GM03348 (cell line): ENCODE results near the gene MALT1.
"Not testable (repeated sequence)": the region's sequence is repeated elsewhere in the genome, so short reads cannot be mapped to it uniquely, and the experiment has no call there.

Experiments
- DNase-seq: peaks from one replicate; pipeline ENCODE4 v3.0.0; 2012; ENCODE audit warnings: low spot score

MALT1 gene

DNA sequence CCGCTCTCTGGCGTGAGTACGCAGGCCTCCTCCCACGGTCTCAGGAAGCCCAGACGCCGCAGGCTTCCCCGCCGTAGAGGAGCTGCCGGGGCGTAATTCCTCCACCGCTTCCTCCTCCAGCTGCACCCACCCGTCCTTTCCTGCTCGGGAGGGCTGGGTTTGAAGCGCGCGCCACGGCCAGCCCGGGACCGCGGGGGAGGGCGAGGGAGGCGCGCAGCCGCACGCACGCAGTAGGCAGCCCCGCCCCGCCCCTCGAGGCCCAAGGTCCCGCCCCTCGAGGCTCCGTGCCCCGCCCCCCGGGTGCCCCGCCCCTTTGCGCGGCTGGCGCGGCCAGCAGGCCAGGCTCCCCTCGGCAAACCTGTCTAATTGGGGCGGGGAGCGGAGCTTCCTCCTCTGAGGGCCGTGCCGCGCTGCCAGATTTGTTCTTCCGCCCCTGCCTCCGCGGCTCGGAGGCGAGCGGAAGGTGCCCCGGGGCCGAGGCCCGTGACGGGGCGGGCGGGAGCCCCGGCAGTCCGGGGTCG lies at the start of gene MALT1:
MALT1 (plus strand) TSS at position 355 of the 521 bp plus-strand sequence. CDS start 179 bp downstream, outside the sequence.
- DNase-seq: peak; percentile 99

DNA sequence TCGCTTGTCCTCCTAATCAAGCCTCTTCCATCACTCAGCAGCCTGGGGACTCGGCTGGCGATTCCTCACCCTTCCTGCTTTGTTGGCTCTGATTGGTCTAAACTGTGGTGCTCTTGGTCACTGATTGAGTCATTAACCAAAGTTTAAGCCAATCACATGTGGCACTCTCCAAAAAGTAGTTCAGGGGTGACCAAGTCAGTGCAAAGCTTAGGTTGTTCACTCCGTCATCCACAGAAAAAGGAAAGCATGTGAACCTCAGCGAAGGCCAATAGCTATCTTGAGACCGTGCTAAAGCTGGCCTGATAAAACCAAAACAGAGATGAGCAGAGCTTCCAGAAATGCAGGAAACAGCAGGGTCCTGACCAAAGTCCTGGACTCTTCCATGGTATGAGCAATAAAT lies 47.3 kb upstream of the MALT1 start:
- no peak for DNase-seq

- no peak for DNase-seq
These were observed 45.4 kb upstream of the MALT1 start for GRCh38 chr18:58625839-58626238.

- no peak for DNase-seq
These were observed 41.2 kb upstream of the MALT1 start for GRCh38 chr18:58630071-58630470.

- DNase-seq: no peak
These were observed 40.0 kb upstream of the MALT1 start for GRCh38 chr18:58631301-58631700.

GRCh38 chr18:58632552-58632951 lies 38.7 kb upstream of the MALT1 start:
- no peak for DNase-seq

DNA sequence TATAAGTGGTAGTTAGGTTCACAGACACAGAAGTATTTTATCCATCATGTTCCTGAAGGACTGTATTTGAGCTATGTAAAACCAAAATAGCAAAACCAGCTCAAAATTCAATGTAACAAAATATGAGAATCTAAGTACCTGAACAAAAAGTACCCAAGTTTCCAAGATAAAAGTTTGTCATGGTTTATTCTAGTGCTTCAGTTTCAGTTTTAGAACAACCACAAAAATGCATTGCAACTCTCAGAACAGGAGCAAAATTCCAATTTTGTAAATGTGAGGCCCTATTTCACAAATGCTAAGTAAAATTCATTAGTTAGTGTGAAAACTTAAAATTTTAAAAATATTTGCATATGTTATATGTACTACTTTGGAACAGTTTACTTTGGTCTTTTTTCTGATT lies 37.4 kb upstream of the MALT1 start:
- no peak for DNase-seq

GRCh38 chr18:58635891-58636290 lies 35.4 kb upstream of the MALT1 start:
- peak; percentile 35 for DNase-seq

DNA sequence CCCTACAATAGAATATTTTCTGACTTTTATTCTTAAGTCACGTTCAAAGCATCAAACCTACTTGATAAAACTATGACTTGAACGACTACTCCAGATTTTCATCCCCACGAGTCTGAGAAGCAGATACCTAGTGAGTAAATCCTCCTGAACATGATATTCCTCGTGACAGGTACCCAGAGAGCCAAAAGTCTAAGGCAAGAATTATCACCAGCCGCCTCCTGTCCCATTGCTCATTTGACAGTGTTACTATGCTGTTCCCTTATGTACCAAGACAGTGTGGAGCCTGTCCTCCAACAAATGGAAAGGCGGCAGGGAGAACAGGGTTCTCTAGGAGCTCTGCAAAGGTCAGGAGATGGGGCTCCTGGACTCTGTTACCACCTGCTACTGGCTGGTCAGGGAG lies 34.1 kb upstream of the MALT1 start:
- no peak for DNase-seq

GRCh38 chr18:58637946-58638345 lies 33.3 kb upstream of the MALT1 start:
- DNase-seq: no peak

DNA sequence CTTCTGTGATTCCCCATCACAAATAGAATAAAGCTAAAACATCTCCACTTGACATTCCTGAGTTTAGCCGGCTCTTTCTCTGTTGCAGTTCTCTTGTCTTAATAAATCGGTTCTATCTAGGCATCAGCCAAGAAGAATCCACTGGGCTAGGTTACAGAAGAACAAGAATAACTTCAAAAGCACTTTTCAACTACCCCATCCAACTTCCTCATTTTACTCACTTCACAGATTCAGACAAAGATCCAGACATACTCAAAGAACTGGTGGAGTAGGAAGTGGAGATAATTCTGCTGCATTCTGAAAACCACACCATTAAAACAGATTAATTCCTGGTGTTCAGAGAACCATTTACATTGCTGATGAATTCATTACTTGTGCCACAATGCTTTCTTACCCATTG lies 32.8 kb upstream of the MALT1 start:
- peak; percentile 27 for DNase-seq

DNA sequence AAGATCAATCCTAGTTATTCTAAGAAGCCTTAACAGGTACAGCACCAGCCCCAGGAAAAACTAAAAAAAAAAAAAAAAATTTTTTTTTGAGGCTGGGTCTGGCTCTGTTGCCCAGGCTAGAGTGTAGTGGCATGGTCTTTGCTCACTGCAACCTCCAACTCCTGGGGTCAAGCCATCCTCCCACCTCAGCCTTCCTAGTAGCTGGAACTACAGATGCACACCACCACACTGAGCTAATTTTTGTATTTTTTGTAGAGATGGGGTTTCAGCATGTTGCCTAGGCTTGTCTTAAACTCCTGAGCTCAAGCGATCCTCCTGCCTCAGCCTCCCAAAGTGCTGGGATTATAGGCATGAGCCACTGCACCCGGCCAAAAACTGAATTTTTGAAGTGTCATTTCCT lies 32.0 kb upstream of the MALT1 start:
- no peak for DNase-seq

- peak; percentile 53 for DNase-seq
These were observed 31.4 kb upstream of the MALT1 start for GRCh38 chr18:58639751-58640427.

- no peak for DNase-seq
These were observed 30.8 kb upstream of the MALT1 start for GRCh38 chr18:58640428-58640805.

DNA sequence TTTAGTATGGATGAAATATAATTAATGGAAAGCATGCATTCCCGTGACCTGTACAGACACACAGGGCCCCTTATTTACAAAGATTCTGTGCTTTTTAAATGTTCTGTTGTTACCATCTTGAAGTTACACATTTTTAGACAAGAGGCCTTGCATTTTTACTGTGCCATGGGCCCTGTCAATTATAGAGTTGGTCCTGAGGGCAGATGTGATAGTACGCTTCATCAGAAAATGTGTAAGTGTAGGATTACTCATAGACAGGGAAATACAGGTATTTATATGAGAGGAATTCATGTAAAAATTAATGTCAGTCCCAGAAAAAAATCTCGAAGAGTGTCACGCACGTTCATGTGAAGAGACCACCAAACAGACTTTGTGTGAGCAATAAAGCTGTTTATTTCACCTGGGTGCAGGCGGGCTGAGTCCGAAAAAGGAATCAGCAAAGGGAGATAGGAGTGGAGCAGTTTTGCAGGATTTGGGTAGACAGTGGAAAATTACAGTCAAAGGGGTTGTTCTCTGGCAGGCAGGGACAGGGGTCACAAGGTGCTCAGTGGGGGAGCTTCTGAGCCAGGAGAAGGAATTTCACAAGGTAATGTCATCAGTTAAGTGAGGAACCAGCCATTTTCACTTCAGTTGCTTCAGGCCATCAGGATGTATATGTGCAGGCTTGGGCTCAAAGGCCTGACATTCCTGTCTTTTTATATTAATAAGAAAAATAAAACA lies 30.2 kb upstream of the MALT1 start:
- no peak for DNase-seq

GRCh38 chr18:58643557-58643956 lies 27.7 kb upstream of the MALT1 start:
- not testable (repeated sequence) for DNase-seq

GRCh38 chr18:58645398-58645797 lies 25.9 kb upstream of the MALT1 start:
- peak; percentile 36 for DNase-seq

DNA sequence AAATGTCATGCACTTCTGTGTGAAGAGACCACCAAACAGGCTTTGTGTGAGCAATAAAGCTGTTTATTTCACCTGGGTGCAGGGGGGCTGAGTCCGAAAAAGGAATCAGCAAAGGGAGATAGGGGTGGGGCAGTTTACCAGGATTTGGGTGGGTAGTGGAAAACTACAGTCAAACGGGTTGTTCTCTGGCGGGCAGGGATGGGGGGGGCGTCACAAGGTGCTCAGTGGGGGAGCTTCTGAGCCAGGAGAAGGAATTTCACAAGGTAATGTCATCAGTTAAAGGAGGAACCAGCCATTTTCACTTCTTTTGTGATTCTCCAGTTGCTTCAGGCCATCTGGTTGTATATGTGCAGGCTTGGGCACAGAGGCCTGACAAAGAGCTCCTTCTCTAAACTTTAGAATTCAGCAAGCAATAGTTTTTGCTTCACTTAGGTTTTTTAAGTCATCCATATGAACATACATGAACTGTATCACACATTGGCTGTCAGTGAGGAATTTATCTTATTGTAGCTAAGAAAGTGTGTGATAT lies 24.9 kb upstream of the MALT1 start:
- no peak for DNase-seq

DNA sequence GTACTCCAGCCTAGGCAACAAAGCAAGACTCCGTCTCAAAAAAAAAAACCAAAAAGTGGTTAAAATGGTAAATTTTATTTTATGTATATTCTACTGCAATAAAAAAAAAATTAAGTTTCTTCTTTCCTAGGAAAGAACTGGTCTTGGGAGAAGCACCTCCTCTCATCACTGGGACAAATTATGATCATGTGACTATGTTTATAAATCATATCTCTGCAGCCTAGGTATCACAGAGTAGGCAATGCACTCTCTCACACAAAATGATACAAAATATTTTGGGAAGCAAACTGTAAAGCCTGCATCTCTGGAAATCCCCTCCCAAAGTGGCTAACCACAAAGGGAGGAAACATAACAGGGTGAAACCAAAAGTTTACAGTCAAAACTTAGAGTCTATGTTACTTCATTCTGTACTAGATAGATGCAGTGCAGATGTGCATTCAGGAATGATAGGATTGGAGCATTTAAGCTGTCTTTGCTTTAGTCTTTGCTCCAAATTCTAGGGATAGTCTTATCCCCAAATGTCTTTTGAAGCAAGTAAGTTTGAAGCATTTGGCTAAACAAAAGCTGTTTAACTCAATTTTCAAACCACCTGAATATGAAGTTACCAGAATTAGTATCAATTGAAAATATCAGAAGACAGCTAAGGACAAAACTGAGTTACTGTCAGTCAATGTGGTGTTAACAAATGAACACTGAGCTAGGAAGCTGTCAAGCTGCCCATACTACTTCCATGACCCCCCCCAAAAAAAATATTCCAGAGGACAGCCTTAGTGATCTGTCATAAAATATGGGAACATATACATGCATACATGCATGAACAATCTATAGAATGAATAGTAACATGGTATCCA lies 21.1 kb upstream of the MALT1 start:
- peak; percentile 42 for DNase-seq

GRCh38 chr18:58650830-58651229 lies 20.4 kb upstream of the MALT1 start:
- DNase-seq: not testable (repeated sequence)

GRCh38 chr18:58653144-58653722 lies 18.0 kb upstream of the MALT1 start:
- DNase-seq: not testable (repeated sequence)
